Stimulated activated CD8-positive, alpha-beta memory T cell treated with anti-CD3 and anti-CD28 coated beads, Interleukin-4, amount 100 ng/mL, for 1 hour (primary cell): ENCODE data around the gene ZNF497.
"Not testable (repeated sequence)": the region's sequence is repeated elsewhere in the genome, so short reads cannot be mapped to it uniquely, and the experiment has no call there.

Experiments used
- DNase-seq, 2 donors: peaks; one replicate each; pipeline ENCODE4 v3.0.0-alpha.2; 2020; ENCODE audit warnings: low read depth in 2 of 2, low spot score in 1 of 2

The ZNF497 gene

GRCh38 chr19:58311345-58311865 is 51.1 kb downstream of the ZNF497 start:
- no peak for DNase-seq

- DNase-seq = not testable (repeated sequence)
These were observed 51.9 kb downstream of the ZNF497 start for GRCh38 chr19:58310685-58311084.

GRCh38 chr19:58307736-58308135 is 54.8 kb downstream of the ZNF497 start:
- no peak for DNase-seq

- DNase-seq = no peak
These were observed 56.6 kb downstream of the ZNF497 start for GRCh38 chr19:58305932-58306323.

GRCh38 chr19:58305065-58305931 is 57.3 kb downstream of the ZNF497 start, which contains the start of gene ERVK3-1:
Gene ERVK3-1 (plus strand): TSS chr19:58305377. CDS start chr19:58312169, 6,792 bp downstream.
- DNase-seq = peak; percentile 85 to 89

GRCh38 chr19:58304748-58305064 is 57.8 kb downstream of the ZNF497 start:
- no peak for DNase-seq
